HG02938 (cell line): ENCODE measurements around the gene GAB2.

Experiments
- ATAC-seq: cut with Tn5 transposase; IDR thresholded peaks from one replicate; pipeline ENCODE4 v1.9.1; 2021; ENCODE audit warnings: mild to moderate bottlenecking, moderate library complexity; ENCODE audit not compliant: unreplicated experiment

GAB2 gene

DNA sequence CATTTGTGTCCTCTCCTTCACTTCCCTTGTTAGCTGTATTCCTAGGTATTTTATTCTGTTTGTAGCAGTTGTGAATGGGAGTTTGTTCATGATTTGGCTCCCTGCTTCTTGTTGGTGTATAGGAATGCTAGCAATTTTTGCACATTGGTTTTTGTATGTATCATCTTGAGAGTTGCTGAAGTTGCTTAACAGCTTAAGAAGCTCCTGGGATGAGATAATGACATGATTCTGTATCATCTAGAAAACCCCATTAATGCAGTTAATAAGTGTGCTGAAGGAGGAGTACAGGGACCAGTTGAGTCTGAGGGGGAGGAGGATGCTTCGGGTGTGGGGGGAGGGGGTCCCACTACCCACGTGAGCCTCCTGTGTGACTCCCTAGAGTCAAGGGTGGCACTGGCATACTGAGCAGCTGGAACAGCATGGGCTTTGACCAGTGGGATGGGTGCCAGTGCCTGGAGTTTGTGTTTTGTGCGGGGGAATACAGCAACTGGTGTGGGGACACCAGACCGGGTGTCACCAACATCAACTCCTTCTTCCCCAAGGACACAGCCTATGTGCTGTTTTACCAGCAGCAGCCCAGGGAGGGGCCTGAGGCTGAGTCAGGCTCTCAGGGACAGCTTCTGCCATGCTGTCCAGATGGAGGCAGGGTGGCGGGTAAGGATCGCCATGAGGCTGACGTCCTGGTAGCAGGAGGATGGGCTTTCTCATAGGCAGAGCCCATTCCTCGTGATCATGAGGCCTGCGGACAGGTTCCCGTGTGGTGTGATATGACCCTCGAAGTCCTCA lies 204.8 kb downstream of the GAB2 start:
- no peak for ATAC-seq

DNA sequence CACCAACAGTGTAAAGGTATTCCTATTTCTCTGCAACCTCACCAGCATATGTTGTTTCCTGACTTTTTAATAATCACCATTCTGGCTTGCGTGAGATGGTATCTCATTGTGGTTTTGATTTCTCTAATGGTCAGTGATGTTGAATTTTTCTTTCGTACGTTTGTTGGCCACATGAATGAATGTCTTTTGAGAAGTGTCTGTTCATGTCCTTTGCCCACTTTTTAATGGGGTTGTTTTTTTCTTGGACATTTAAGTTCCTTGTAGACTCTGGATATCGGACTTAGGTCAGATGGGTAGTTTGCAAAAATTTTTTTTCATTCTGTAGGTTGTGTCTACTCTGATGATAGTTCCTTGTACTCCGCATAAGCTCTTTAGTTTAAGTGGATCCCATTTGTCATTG lies 206.1 kb downstream of the GAB2 start:
- no peak for ATAC-seq

DNA sequence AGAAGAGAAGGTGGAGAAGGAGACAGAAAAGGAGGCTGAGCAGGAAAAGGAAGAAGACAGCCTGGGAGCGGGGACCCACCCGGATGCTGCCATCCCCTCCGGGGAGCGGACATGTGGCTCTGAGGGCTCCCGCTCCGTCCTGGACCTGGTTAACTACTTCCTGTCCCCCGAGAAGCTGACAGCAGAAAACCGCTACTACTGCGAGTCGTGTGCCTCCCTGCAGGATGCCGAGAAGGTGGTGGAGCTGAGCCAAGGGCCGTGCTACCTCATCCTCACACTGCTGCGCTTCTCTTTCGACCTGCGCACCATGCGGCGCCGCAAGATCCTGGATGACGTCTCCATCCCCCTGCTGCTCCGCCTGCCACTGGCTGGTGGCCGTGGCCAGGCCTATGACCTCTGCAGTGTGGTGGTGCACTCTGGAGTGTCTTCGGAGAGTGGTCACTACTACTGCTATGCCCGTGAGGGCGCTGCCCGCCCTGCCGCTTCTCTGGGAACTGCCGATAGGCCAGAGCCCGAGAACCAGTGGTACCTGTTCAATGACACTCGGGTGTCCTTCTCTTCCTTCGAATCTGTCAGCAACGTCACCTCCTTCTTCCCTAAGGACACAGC lies 207.5 kb downstream of the GAB2 start:
- no peak for ATAC-seq

DNA sequence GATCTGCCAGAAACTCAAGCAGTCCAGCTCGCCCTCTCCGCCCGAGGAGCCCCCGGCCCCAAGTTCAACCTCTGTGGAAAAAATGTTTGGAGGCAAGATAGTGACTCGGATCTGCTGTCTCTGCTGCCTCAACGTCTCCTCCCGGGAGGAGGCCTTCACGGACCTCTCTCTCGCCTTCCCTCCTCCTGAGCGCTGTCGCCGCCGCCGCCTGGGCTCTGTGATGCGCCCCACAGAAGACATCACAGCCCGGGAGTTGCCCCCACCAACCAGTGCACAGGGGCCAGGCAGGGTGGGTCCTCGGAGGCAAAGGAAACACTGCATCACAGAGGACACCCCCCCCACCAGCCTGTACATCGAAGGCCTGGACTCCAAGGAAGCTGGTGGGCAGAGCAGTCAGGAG lies 208.1 kb downstream of the GAB2 start:
- ATAC-seq: no peak

- no peak for ATAC-seq
Observed at GRCh38 chr11:78208257-78209165, 209.1 kb downstream of the GAB2 start.

DNA sequence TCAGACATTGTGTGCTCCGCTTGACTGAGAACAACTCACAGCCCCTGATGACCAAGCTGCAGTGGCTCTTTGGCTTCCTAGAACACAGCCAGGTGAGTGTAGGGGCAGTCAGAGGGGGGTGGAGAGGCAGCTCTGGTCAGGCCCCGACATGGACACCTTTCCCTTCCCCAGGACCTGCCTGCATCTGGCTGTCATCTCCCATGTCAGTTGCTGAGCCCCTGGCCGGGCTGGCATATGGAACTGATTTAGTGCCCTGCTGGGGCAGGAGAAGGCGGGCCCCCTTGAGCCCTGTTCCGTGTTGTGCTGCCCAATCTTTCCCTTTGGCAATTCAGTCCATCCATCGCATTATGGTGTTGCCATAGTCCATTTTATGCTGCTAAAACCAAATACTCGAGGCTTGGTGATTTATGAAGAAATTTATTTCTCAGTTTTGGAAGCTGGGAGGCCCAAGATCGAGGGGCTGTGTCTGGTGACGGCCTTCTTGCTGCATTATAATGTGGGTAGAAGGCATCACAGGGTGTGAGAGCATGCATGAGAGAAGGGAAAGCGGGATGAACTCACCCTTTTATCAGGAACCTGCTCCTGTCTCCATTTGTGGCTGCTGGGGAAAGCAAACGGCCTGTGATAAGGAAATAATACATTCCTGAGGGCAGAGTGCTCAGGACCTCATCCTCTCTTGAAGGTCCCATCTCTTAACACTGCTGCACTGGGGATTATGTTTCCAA lies 209.9 kb downstream of the GAB2 start:
- ATAC-seq: no peak

- no peak for ATAC-seq
Observed at GRCh38 chr11:78205691-78206090, 211.9 kb downstream of the GAB2 start.

GRCh38 chr11:78205256-78205655 lies 212.4 kb downstream of the GAB2 start:
- ATAC-seq: no peak

DNA sequence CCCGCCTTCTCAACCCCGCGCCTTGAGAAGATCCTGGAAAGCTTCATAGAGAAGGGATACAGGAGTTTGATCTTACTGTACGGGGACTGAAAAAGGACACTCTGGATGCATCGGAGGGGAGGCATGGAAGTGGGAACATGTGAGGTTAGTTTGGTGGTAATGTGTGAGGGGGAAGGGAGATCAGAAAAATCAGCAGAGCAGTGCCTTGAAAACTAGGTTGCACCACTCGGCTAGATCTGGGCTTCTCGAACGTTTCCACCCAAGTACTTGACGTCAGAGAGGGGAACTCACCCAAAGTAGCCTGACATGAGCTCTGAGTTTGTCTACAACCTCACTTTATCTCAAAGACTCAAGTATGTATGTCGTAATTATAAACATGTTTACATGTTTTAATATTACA lies 214.4 kb downstream of the GAB2 start:
- no peak for ATAC-seq

- ATAC-seq: no peak
Observed at GRCh38 chr11:78202733-78203167, 214.9 kb downstream of the GAB2 start.

GRCh38 chr11:78201096-78201818 lies 216.4 kb downstream of the GAB2 start:
- no peak for ATAC-seq

- ATAC-seq: no peak
Observed at GRCh38 chr11:78200553-78200952, 217.1 kb downstream of the GAB2 start.

- ATAC-seq: no peak
Observed at GRCh38 chr11:78200061-78200460, 217.6 kb downstream of the GAB2 start.

DNA sequence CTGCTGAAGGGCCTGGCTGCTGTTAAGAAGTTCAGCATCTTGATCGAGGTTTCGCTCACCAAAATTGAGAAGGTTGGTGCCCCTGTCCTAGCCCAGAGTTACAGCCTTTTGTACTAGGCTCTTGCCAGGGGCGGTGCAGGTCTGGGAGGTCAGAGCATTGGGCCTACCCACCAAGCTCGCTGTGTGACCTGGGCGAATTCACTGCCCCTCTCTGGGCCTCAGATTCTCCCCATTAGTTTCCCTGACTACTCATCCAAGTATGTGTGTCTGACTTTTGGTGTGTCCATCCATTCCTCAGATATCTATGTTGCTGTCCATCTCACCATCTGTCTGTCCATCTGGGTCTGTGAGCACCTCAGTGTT lies 218.0 kb downstream of the GAB2 start:
- ATAC-seq: no peak

DNA sequence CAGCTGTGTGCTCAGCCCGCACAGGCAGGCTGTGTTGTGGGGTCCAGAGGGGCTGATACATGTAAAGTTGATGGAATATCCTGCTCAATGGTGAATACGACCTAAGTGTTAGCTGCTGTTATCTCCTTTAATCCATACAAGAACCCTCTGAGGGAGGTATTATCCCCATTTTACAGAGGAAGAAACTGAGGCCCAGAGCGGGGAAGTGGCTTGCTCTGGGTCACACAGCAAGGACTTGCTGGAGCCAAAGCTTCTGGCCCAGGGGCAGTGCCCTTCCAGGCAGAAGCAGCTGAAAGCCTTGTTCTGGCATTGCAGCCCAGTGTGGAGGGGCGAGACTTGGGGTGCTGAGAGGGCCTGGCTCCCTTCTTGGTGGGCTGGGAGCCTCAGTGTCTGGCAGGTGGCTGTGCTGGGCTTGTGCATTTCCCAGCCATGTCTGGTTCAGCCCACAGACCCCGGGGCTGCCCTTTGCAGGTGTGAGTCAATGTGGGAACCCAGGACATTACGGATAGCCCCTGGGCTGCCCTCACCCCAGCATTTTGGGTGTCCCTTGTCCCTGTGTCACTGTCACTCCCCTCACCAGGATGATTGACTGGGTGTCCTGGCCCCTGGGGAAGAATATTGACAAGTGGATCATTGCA lies 218.5 kb downstream of the GAB2 start:
- no peak for ATAC-seq

DNA sequence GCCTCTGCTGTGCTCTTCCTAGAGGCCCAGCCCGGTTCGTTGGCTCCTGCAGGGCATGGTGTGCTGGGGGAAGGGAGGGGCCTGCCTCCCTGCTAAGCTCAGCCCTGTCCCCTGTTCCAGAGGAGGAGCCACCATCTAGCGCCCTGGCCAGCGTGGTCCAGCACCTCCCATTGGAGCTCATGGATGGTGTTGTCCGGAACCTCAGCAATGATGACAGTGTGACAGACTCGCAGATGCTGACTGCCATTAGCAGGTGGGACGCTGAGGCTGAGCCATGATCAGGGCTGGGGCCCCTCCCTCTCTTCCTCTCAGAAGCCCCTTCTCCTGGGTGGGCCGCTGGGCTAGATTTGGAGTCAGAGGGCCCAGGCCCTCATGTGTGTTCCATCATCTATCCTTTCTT lies 219.8 kb downstream of the GAB2 start:
- no peak for ATAC-seq

DNA sequence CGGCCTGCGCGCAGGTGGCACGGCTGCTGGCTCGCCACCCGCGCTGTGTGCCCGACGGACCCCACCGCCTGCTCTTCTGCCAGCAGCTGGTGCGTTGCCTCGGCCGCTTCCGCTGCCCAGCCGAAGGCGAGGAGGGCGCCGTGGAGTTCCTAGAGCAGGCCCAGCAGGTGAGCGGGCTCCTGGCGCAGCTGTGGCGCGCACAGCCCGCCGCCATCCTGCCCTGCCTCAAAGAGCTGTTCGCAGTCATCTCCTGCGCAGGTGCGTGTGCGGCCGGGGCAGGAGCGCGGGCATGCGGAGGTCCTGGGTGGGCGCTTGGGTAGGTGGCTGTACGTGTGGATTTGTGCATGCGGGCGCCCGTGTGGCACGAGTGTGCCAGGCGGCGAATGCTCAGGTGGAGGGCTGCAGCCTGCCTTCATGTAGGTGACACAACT lies 220.9 kb downstream of the GAB2 start:
- ATAC-seq: no peak

DNA sequence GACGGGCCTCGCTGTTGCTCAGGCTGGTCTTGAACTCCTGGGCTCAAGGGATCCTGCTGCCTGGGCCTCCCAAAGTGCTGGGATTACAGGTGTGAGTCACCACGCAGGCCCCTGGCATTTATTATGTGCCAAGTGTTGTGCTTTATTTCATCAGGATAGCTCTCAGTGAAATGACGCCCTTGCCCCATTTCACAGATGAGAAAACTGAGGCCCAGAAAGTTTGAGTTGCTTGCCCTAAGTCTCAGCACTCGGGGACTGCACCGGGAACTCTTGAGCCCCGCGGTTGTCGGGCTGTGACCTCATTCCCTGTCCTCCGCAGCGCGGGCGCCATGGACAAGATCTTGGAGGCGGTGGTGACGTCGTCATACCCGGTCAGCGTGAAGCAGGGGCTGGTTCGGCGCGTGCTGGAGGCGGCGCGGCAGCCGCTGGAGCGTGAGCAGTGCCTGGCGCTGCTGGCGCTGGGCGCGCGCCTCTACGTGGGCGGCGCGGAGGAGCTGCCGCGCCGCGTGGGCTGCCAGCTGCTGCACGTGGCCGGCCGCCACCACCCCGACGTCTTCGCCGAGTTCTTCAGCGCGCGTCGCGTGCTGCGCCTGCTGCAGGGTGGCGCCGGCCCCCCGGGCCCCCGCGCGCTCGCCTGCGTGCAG lies 221.6 kb downstream of the GAB2 start:
- ATAC-seq: no peak

GRCh38 chr11:78194490-78194889 lies 223.1 kb downstream of the GAB2 start:
- ATAC-seq: no peak
